ENCODE data around the gene TMEM43.
"Not testable (repeated sequence)": the region's sequence is repeated elsewhere in the genome, so short reads cannot be mapped to it uniquely, and the experiment has no call there.

Gene TMEM43

DNA sequence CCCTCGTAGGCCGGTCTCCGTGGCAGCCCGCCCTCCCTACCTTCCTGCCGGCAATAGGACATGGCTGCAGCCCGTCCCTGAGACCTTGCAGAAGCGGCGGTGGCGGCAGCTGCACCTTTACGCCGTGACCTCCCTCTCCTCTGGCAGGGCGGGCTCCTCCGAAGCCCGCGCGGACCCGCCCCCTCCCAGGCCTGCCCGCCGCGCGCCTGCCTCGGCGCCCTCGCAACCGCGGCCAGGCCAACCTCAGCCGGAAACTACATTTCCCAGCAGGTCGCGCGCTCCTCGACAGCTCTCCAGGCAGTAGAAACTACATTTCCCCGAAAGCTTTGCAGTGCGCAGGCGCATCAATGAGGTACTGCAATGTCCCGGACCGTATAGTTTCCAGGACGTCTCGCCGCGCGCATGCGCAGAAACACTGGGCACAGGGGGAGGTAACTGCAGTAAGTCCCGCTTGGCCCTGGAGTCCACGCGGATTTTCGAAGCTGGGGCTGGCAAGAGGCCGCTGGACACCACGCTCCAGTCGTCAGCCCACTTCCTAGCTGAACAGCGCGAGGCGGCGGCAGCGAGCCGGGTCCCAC is at the start of gene TMEM43, which contains the start of gene CHCHD4:
Gene TMEM43, plus strand, starts transcription at position 438 of the 578 bp plus-strand sequence. CDS start 142 bp downstream, outside the sequence.
Gene CHCHD4, minus strand, starts transcription at position 256 of the 578 bp plus-strand sequence. Its CDS starts 194 bp downstream, at position 62.
- TF ChIP-seq, protein P1, sequence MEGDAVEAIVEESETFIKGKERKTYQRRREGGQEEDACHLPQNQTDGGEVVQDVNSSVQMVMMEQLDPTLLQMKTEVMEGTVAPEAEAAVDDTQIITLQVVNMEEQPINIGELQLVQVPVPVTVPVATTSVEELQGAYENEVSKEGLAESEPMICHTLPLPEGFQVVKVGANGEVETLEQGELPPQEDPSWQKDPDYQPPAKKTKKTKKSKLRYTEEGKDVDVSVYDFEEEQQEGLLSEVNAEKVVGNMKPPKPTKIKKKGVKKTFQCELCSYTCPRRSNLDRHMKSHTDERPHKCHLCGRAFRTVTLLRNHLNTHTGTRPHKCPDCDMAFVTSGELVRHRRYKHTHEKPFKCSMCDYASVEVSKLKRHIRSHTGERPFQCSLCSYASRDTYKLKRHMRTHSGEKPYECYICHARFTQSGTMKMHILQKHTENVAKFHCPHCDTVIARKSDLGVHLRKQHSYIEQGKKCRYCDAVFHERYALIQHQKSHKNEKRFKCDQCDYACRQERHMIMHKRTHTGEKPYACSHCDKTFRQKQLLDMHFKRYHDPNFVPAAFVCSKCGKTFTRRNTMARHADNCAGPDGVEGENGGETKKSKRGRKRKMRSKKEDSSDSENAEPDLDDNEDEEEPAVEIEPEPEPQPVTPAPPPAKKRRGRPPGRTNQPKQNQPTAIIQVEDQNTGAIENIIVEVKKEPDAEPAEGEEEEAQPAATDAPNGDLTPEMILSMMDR (conservative IDR thresholded peaks at IDR 0.05; ENCODE audit: low read depth, low read length), result no peak
- DNase-seq (ENCODE audit: low read depth), result peak; percentile 92
- H3K4me3 ChIP-seq (ENCODE audit: low read length), result peak within 1 kb of the TSS; percentile 97

DNA sequence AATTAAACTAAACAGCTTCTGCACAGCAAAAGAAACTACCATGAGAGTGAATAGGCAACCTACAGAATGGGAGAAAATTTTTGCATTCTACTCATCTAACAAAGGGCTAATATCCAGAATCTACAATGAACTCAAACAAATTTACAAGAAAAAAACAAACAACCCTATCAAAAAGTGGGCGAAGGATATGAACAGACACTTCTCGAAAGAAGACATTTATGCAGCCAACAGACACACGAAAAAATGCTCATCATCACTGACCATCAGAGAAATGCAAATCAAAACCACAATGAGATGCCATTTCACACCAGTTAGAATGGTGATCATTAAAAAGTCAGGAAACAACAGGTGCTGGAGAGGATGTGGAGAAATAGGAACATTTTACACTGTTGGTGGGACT is 49.6 kb upstream of the TMEM43 start:
- DNase-seq (ENCODE audit: low read depth); H3K4me3 ChIP-seq (ENCODE audit: low read length): not testable (repeated sequence)

- TF ChIP-seq, protein P1 (conservative IDR thresholded peaks at IDR 0.05; ENCODE audit: low read depth, low read length), result no peak
- no peak for DNase-seq (ENCODE audit: low read depth)
- no peak overlapping the region for H3K4me3 ChIP-seq (ENCODE audit: low read length)
These were observed 47.5 kb upstream of the TMEM43 start for GRCh38 chr3:14077310-14077709.

DNA sequence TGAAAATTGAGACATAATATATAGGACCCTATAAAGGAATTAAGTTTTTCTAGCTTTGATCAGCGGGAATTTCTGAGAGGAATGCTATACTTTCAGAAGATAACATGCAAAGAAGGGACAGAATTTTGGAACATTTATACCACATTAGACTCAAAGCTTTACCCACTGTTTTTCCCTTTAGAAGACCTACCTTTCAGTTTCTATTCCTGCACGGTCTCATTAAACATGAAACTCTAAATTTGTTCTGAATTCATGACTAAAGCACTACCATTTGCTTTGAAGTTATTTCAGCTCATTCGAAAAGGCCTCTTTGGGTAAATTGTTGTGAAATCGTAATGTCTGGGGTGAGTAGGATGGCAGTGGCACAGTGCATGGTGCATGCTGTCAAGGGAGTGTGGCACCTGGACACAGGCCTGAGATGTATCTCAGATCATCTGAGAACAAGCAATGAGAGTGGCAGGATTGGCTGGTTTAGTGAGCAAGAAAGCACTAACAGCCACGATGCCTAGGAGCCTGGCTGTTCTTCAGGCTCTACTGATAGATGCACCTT is 42.7 kb upstream of the TMEM43 start:
- no peak for DNase-seq (ENCODE audit: low read depth)

DNA sequence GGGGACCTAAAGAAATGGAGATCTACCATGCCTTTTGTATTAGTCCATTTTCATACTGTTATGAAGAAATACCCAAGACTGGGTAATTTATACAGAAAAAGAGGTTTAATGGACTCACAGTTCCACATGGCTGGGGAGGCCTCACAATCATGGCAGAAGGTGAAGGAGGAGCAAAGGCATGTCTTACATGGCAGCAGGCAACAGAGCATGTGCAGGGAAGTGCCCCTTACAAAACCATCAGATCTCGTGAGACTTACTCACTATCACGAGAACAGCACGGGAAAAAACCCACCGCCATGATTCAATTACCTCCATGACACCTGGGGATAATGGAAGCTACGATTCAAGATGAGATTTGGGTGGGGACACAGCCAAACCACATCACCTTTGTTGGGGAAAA is 37.4 kb upstream of the TMEM43 start:
- not testable (repeated sequence) for H3K4me3 ChIP-seq (ENCODE audit: low read length); DNase-seq (ENCODE audit: low read depth)

More for the DNA sequence above, 42.7 kb upstream of the TMEM43 start:
- no peak overlapping the region for H3K4me3 ChIP-seq (ENCODE audit: low read length)
- TF ChIP-seq, protein P1 (conservative IDR thresholded peaks at IDR 0.05; ENCODE audit: low read depth, low read length), result no peak

- not testable (repeated sequence) for H3K4me3 ChIP-seq (ENCODE audit: low read length); DNase-seq (ENCODE audit: low read depth)
These were observed 32.9 kb upstream of the TMEM43 start for GRCh38 chr3:14091959-14092358.

GRCh38 chr3:14092464-14092863 is 32.4 kb upstream of the TMEM43 start:
- TF ChIP-seq, protein P1 (conservative IDR thresholded peaks at IDR 0.05; ENCODE audit: low read depth, low read length), result no peak
- no peak for DNase-seq (ENCODE audit: low read depth)
- no peak overlapping the region for H3K4me3 ChIP-seq (ENCODE audit: low read length)

DNA sequence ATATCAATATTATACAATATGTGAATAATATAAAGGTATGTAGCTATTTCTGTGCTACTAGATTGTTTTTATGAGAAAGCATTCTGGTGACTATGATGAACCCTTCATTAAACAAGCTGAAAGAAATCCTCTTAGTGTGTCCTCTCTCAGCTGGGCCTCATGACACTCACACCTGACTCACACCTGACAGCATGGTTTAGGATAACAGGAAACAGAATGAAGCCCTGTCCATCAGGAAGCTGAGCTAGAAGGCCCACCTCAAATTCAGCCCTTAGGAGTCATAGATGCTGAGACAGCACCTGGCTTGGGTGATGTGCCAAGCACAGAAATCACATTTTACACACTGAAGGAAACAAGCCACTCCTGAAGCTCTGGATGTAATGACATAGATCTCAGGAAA is 31.0 kb upstream of the TMEM43 start:
- TF ChIP-seq, protein P1 (conservative IDR thresholded peaks at IDR 0.05; ENCODE audit: low read depth, low read length), result no peak
- DNase-seq (ENCODE audit: low read depth), result no peak
- no peak overlapping the region for H3K4me3 ChIP-seq (ENCODE audit: low read length)

Measured in retinal pigment epithelial cell (primary cell).